HG03097 (cell line): ENCODE results near the gene SPSB1.

Experiments
- ATAC-seq: cut with Tn5 transposase; IDR thresholded peaks from one replicate; pipeline ENCODE4 v1.9.1; 2021; ENCODE audit not compliant: unreplicated experiment, low FRiP score

Gene SPSB1

GRCh38 chr1:9340864-9341263 lies 48.2 kb downstream of the SPSB1 start:
- ATAC-seq = no peak

GRCh38 chr1:9341301-9341845 lies 48.7 kb downstream of the SPSB1 start:
- ATAC-seq = no peak

GRCh38 chr1:9343269-9343668 lies 50.6 kb downstream of the SPSB1 start:
- ATAC-seq = no peak

GRCh38 chr1:9344426-9345200 lies 51.9 kb downstream of the SPSB1 start:
- ATAC-seq = no peak

GRCh38 chr1:9345471-9345870 lies 52.8 kb downstream of the SPSB1 start:
- no peak for ATAC-seq

GRCh38 chr1:9345922-9346321 lies 53.2 kb downstream of the SPSB1 start:
- no peak for ATAC-seq

GRCh38 chr1:9346566-9346965 lies 53.9 kb downstream of the SPSB1 start:
- no peak for ATAC-seq

- ATAC-seq = no peak
Observed at GRCh38 chr1:9347095-9347850, 54.6 kb downstream of the SPSB1 start.

- ATAC-seq = no peak
Observed at GRCh38 chr1:9349331-9349851, 56.7 kb downstream of the SPSB1 start.

- no peak for ATAC-seq
Observed at GRCh38 chr1:9350013-9350908, 57.6 kb downstream of the SPSB1 start.

- ATAC-seq = no peak
Observed at GRCh38 chr1:9350960-9351359, 58.3 kb downstream of the SPSB1 start.

- ATAC-seq = no peak
Observed at GRCh38 chr1:9351654-9352271, 59.1 kb downstream of the SPSB1 start.

GRCh38 chr1:9352377-9353134 lies 59.9 kb downstream of the SPSB1 start:
- ATAC-seq = no peak

- ATAC-seq = no peak
Observed at GRCh38 chr1:9355503-9355902, 62.8 kb downstream of the SPSB1 start.

GRCh38 chr1:9356021-9356420 lies 63.3 kb downstream of the SPSB1 start:
- no peak for ATAC-seq

- no peak for ATAC-seq
Observed at GRCh38 chr1:9356829-9357466, 64.3 kb downstream of the SPSB1 start.

GRCh38 chr1:9357958-9358357 lies 65.3 kb downstream of the SPSB1 start:
- no peak for ATAC-seq

GRCh38 chr1:9360371-9361064 lies 67.8 kb downstream of the SPSB1 start:
- no peak for ATAC-seq
